K562 (cell line): Measurements from ENCODE around the gene LENG8. TPM values are rescaled to one million over a fixed set of nuclear protein-coding genes. Genes with fewer than 3 reads are reported as not detected.

Source experiments
- DEAF1 ChIP-seq: fragments of 450-650 bp; formaldehyde crosslinking; IDR thresholded peaks from 2 replicates; pipeline ENCODE4 v1.4.0; 2020; ENCODE audit warnings: mild to moderate bottlenecking, moderate library complexity
- HDAC3 ChIP-seq: fragments of 450-650 bp; IDR thresholded peaks from 2 replicates; pipeline ENCODE4 v1.6.1; 2018; ENCODE audit warnings: borderline replicate concordance, mild to moderate bottlenecking, moderate library complexity; ENCODE audit not compliant: partially characterized antibody
- KAT7 ChIP-seq: sonication (generic); formaldehyde crosslinking; IDR thresholded peaks from 2 replicates; pipeline ENCODE4 v1.8.0; 2022; ENCODE audit warnings: missing genetic modification reagents, mild to moderate bottlenecking, borderline replicate concordance
- MYBL2 ChIP-seq, 2 experiments: fragments of 450-650 bp in 1 of 2; sonication (generic) in 1 of 2; formaldehyde crosslinking in 1 of 2; IDR thresholded peaks; 2 replicates each; pipeline versions ENCODE4 v1.6.1 to v1.8.1; 2017 to 2022; ENCODE audit warnings: borderline replicate concordance in 1 of 2, inconsistent platforms in 1 of 2, low read depth in 1 of 2, mild to moderate bottlenecking in 1 of 2, missing genetic modification reagents in 1 of 2, moderate library complexity in 1 of 2
- SETDB1 ChIP-seq: IDR thresholded peaks from one replicate; pipeline ENCODE4 v1.6.1; 2012; ENCODE audit warnings: low read length, control low read depth, inconsistent platforms
- SMAD2 ChIP-seq: fragments of 150-350 bp; IDR thresholded peaks from 2 replicates; pipeline ENCODE4 v1.6.1; 2014; ENCODE audit warnings: low read depth, mild to moderate bottlenecking, low read length
- STAG1 ChIP-seq: sonication (generic); formaldehyde crosslinking; IDR thresholded peaks from 2 replicates; pipeline ENCODE4 v1.5.0; 2020; ENCODE audit warnings: missing genetic modification reagents, borderline replicate concordance
- ZHX1 ChIP-seq: fragments of 150-350 bp; conservative IDR thresholded peaks from 2 replicates; pipeline ENCODE4 v1.6.1; 2014; ENCODE audit warnings: low read length
- ZNF518B ChIP-seq: fragments of 250-450 bp; sonication (Bioruptor Pico); IDR thresholded peaks from 2 replicates; pipeline ENCODE4 v1.5.0; 2021; ENCODE audit warnings: mild to moderate bottlenecking, moderate library complexity
- ZNF644 ChIP-seq: fragments of 200-800 bp; sonication (Bioruptor generic); IDR thresholded peaks from 2 replicates; pipeline ENCODE4 v1.6.1; 2016; ENCODE audit warnings: low read depth, missing genetic modification characterization, missing compliant biosample characterization
- polyA plus RNA-seq, 8 experiments: library from polyadenylated mRNA; depleted of rRNA in 4 of 8; stranded (reverse) in 5 of 8; unstranded in 3 of 8; fragments of >200 nt; fragmentation: Nextera tagmentation in 2 of 8; fragmentation: Illumina TruSeq in 1 of 8; extraction: Ambion mirVana in 2 of 8; extraction: Trizol in 1 of 8; gene quantifications; 2 replicates each; pipeline versions ENCODE4 v1.2.1 to v1.2.3, GENCODE V29; 2011 to 2014; ENCODE audit warnings: inconsistent platforms in 1 of 8, missing spikeins in 1 of 8
- total RNA-seq, 7 experiments: library from RNA; depleted of rRNA in 6 of 7; stranded (reverse); fragments of >200 nt in 6 of 7; fragmentation: Illumina TruSeq in 2 of 7; extraction: Trizol in 2 of 7; gene quantifications; 2 replicates each; pipeline versions ENCODE4 v1.2.1 to v1.2.3, GENCODE V29; 2011 to 2021; ENCODE audit warnings: low replicate concordance in 1 of 7
- TF ChIP-seq, protein P1 (sequence below): sonication (generic); formaldehyde crosslinking; IDR thresholded peaks from 2 replicates; pipeline ENCODE4 v1.8.1; 2023; ENCODE audit warnings: mild to moderate bottlenecking, missing genetic modification reagents
- TF ChIP-seq, protein P2 (sequence below): IDR thresholded peaks from 2 replicates; pipeline ENCODE4 v1.6.1; 2016; ENCODE audit warnings: missing genetic modification characterization, missing compliant biosample characterization

The LENG8 gene
- total and polyA plus RNA-seq, 9 of the 15 experiments (the other 6 are each of a cell fraction or from before 2014, with no cell fraction given) = 0.74 to 146 (median 28.1) TPM

DNA sequence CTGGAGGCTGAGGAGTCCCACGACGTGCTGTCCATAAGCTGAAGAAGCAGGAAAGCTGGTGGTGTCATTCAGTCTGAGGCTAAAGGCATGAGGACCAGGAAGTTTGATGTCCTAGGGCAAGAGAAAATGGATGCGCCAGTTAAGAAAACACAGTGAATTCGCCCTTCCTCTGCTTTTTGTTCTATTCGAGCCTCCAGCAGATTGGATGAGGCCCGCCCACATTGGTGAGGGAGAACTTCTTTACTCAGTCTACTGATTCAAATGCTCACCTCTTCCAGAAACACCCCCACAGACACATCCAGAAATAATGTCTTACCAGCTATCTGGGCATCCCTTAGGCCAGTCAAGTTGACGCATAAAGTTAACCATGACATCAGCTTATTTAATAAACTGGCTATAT lies 41.2 kb upstream of the LENG8 start (continued):
- TF ChIP-seq ZHX1 (no peak), ZNF518B (CRISPR knock-in tag) (no peak), SETDB1 (no peak), STAG1 (no peak), DEAF1 (CRISPR knock-in tag) (no peak), MYBL2 (IDR thresholded peaks at IDR 0.05; ENCODE audit: low read depth) (no peak), MYBL2 (CRISPR knock-in tag; IDR thresholded peaks at IDR 0.05; ENCODE audit: borderline replicate concordance) (no peak), SMAD2 (no peak), KAT7 (CRISPR knock-in tag) (no peak), ZNF644 (tag) (no peak), HDAC3 (no peak)
- TF ChIP-seq, protein P1, sequence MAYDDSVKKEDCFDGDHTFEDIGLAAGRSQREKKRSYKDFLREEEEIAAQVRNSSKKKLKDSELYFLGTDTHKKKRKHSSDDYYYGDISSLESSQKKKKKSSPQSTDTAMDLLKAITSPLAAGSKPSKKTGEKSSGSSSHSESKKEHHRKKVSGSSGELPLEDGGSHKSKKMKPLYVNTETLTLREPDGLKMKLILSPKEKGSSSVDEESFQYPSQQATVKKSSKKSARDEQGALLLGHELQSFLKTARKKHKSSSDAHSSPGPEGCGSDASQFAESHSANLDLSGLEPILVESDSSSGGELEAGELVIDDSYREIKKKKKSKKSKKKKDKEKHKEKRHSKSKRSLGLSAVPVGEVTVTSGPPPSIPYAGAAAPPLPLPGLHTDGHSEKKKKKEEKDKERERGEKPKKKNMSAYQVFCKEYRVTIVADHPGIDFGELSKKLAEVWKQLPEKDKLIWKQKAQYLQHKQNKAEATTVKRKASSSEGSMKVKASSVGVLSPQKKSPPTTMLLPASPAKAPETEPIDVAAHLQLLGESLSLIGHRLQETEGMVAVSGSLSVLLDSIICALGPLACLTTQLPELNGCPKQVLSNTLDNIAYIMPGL = no peak
- TF ChIP-seq, protein P2, sequence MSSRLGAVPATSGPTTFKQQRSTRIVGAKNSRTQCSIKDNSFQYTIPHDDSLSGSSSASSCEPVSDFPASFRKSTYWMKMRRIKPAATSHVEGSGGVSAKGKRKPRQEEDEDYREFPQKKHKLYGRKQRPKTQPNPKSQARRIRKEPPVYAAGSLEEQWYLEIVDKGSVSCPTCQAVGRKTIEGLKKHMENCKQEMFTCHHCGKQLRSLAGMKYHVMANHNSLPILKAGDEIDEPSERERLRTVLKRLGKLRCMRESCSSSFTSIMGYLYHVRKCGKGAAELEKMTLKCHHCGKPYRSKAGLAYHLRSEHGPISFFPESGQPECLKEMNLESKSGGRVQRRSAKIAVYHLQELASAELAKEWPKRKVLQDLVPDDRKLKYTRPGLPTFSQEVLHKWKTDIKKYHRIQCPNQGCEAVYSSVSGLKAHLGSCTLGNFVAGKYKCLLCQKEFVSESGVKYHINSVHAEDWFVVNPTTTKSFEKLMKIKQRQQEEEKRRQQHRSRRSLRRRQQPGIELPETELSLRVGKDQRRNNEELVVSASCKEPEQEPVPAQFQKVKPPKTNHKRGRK (tag) = no peak
